ENCODE measurements around the gene ABHD16A.

DNA sequence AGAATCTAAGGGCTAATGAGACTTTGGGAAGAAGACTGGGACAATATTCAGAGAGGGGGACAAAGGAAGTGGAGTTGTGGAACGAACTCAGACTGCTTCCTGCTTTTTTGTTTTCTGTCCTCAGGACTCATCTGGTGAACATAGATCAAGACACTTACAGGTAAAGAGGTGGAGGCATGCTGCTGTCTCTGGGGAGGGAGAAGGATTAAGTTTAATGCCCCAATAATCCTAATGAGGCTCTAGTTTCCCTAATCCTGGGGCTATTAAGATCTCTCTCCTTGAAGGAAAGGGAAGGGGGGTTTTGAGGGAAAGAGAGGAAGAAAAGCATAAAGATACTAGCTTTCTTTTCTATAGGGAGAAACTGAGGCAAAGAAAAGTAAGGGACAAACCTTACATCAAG lies 41.3 kb upstream of the ABHD16A start:
- no peak for TF ChIP-seq POLR2AphosphoS5 (IDR thresholded peaks at IDR 0.05)
- no peak for TF ChIP-seq POLR2A (IDR thresholded peaks at IDR 0.05)
